VCaP (cell line): ENCODE measurements around the gene KIAA1191.
"Not testable (repeated sequence)": the region's sequence is repeated elsewhere in the genome, so short reads cannot be mapped to it uniquely, and the experiment has no call there.

ENCODE experiments used
- H3K27ac ChIP-seq: fragments of 450-650 bp; 2 replicates; pipeline ENCODE4 v1.5.1; 2017
- CTCF ChIP-seq: fragments of 450-650 bp; conservative IDR thresholded peaks from 2 replicates; pipeline ENCODE4 v1.5.1; 2017; ENCODE audit warnings: mild to moderate bottlenecking, moderate library complexity

The KIAA1191 gene

DNA sequence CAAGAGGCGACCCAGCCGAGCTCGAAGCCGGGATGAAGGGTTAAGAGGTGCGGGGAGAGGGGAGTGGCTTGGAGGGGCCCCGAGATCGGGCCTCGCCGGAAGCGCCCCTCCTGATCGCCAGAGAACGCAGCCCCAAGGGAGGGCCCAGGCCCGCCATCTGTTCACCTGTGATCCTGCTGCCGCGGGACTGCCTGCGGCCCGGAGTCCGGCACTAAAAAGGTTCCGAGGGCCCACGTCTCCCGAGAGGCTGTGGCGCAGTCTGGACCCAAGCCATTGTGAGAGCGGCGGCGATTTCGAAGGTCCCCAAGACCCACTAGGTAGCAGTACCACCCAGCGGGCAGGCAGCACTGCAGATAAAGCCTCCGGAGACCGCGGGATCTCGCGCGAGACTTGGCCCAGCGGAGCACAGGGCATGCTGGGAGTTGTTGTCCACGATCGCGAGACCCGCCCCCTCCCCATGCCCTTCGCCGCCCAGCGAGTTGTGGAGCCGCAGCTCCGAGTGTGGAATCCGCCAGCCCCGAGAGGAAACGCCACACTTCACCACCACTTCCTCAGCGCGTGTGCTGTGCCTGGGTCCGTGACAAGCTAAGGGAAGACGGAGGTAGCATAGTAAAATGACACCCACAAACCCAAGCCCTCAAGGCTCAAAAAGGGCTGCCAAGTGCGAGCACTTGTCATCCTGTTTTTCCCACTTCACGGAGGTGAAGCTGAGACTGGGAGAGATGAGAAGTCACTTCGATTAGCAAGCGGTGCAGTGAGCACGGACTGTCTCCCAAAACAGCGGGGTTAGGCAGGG lies at the start of gene KIAA1191:
TSS of gene KIAA1191 (minus strand) at position 328 of the 796 bp plus-strand sequence. CDS start 2,256 bp downstream, outside the sequence.
- H3K27ac ChIP-seq, result peak within 1 kb of the TSS; percentile 91
- peak; percentile 35 for TF ChIP-seq CTCF

DNA sequence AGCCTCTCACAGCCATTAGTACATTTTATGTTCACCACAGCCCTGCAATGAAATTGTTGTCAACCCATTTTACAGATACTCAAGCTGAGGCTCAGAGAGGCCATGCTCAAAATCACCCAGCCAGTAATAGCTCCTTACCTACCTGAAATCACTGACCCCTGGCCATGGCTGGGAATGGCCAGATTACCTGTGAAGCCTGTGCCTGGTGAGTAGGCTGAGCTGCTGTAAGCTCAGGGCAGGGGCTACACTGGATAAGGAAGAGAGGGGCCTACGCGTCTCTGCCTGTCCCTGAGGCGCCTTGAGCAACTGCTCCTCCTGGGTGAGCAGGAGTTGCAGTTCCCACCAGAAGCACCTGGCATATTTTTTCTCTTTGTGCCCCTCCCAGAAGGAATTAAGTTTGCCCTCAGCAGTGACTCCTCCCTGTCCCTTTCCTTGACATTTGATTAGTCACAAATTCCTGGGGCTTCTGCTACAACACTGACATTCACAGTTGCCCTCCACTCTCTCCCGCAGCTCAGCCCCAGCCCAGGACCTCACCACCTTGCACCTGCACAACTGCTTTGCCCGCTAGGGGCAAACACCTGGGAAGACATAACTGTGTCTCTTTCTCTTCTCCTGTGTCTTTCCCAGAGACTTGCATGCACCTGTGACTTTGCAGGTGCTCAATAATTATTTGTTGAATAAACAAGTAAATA lies 49.1 kb upstream of the KIAA1191 start:
- TF ChIP-seq CTCF, result no peak; the same call in 1 of the 2 replicates
- no peak overlapping the region for H3K27ac ChIP-seq

- no peak for TF ChIP-seq CTCF
- H3K27ac ChIP-seq, result no peak overlapping the region
Measured at GRCh38 chr5:176409765-176410164, 48.2 kb upstream of the KIAA1191 start.

GRCh38 chr5:176408590-176408989 lies 47.0 kb upstream of the KIAA1191 start:
- TF ChIP-seq CTCF, result no peak

GRCh38 chr5:176408252-176408573 lies 46.6 kb upstream of the KIAA1191 start:
- H3K27ac ChIP-seq, result not testable (repeated sequence)

More at GRCh38 chr5:176408590-176408989, 47.0 kb upstream of the KIAA1191 start:
- H3K27ac ChIP-seq, result no peak overlapping the region

- no peak for TF ChIP-seq CTCF
- no peak overlapping the region for H3K27ac ChIP-seq
Measured at GRCh38 chr5:176407456-176408251, 46.1 kb upstream of the KIAA1191 start.

DNA sequence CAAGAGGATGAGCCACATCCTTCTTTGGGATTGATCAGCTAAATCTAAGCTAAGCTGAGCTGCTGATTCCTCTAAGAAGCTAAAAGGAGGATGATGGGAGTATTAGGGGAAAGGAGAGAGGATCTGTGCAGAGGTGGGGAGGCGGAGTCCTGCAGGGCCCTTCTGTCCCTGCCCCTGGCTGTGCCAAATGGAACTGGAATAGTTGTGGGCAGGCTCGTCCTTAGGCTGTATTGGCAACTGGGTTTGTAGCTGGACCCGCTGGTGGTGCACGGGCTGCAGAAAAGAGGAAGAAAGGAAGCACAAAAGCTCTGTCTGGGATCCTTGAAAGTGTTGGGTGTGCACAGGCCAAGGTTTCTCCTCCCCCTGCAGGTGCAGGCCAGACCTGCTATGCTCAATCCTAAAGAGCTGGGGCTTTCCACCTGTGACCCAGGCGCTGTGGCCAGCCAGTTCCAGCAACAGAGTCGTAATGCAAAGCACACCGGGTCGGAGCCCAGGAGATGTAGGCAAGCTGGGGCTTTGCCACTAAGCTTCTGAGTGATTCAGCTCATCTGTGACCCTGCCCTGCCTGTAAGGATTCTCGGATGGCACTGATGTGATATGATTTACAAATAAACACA lies 45.0 kb upstream of the KIAA1191 start:
- no peak overlapping the region for H3K27ac ChIP-seq
- TF ChIP-seq CTCF, result no peak
